ENCODE data around the gene OLIG2. TPM values are rescaled to one million over a fixed set of nuclear protein-coding genes. Genes with fewer than 3 reads are reported as not detected.

The OLIG2 gene
- total and polyA plus RNA-seq, 4 experiments from 2014 or later: not detected

- intact Hi-C loops (cut with micrococcal nuclease): no loop called here
- Histone ChIP-seq H3K4me1 (ENCODE audit: insufficient read depth, low read length) (no peaks in the 10 kb centered on the region), H3K9me3 (ENCODE audit: control insufficient read depth in 1 of 2, low read length in 2 of 2) (no peaks in the 10 kb centered on the region), H3K27me3 (ENCODE audit: insufficient read depth, low read length) (no peaks in the 10 kb centered on the region), H3K27ac (ENCODE audit: low read depth, low read length) (no peak overlapping the region), H3K36me3 (ENCODE audit: insufficient read depth, low read length) (no peaks in the 10 kb centered on the region), H3K4me3 (ENCODE audit: low read length in 2 of 2) (no peak overlapping the region)
- POLR2A ChIA-PET (ENCODE audit: partially characterized antibody): no interaction called here
- no peak for DNase-seq
- H3K27me3 Mint-ChIP-seq: peaks cover 24 to 33% of the 10 kb centered on the region in 2 donors
- H3K4me3 Mint-ChIP-seq: no peak overlapping the region
- H3K36me3 Mint-ChIP-seq: no peaks in the 10 kb centered on the region
- H3K4me1 Mint-ChIP-seq: no peaks in the 10 kb centered on the region
- no peak overlapping the region for H3K27ac Mint-ChIP-seq
- CTCF ChIA-PET (ENCODE audit: partially characterized antibody): no interaction called here
- H3K9me3 Mint-ChIP-seq: peaks cover 0 to 4% (median 0%) of the 10 kb centered on the region in 8 donors
Measured at GRCh38 chr21:33011462-33011861, 14.3 kb upstream of the OLIG2 start.

- Mint-ChIP-seq H3K9me3 (peaks cover 0 to 4% (median 0%) of the 10 kb centered on the region in 8 donors), H3K4me1 (peaks cover 0 to 1% (median under 1%) of the 10 kb centered on the region in 4 donors), H3K27me3 (peaks cover 34 to 49% of the 10 kb centered on the region in 2 donors), H3K27ac (no peak overlapping the region), H3K36me3 (no peaks in the 10 kb centered on the region), H3K4me3 (no peak overlapping the region)
- DNase-seq: no peak
- no peak overlapping the region for H3K4me3 ChIP-seq (ENCODE audit: low read length in 2 of 2)
- CTCF ChIA-PET (ENCODE audit: partially characterized antibody): no interaction called here
- no peaks in the 10 kb centered on the region for H3K36me3 ChIP-seq (ENCODE audit: insufficient read depth, low read length)
- intact Hi-C loops (cut with micrococcal nuclease): no loop called here
- H3K4me1 ChIP-seq (ENCODE audit: insufficient read depth, low read length): no peaks in the 10 kb centered on the region
- H3K27ac ChIP-seq (ENCODE audit: low read depth, low read length): no peak overlapping the region
- POLR2A ChIA-PET (ENCODE audit: partially characterized antibody): no interaction called here
- peaks cover 10% of the 10 kb centered on the region for H3K27me3 ChIP-seq (ENCODE audit: insufficient read depth, low read length)
- no peaks in the 10 kb centered on the region for H3K9me3 ChIP-seq (ENCODE audit: control insufficient read depth in 1 of 2, low read length in 2 of 2)
Measured at GRCh38 chr21:33013626-33014025, 12.1 kb upstream of the OLIG2 start.

GRCh38 chr21:33014331-33014730, 11.4 kb upstream of the OLIG2 start:
- H3K36me3 Mint-ChIP-seq: no peaks in the 10 kb centered on the region
- H3K9me3 ChIP-seq (ENCODE audit: control insufficient read depth in 1 of 2, low read length in 2 of 2): no peaks in the 10 kb centered on the region
- intact Hi-C loops (cut with micrococcal nuclease): no loop called here
- DNase-seq: no peak
- H3K27ac ChIP-seq (ENCODE audit: low read depth, low read length): no peak overlapping the region
- peaks cover 0 to 4% (median 0%) of the 10 kb centered on the region in 8 donors for H3K9me3 Mint-ChIP-seq
- POLR2A ChIA-PET (ENCODE audit: partially characterized antibody): no interaction called here
- H3K4me3 Mint-ChIP-seq: no peak overlapping the region
- peaks cover 3% of the 10 kb centered on the region for H3K4me1 ChIP-seq (ENCODE audit: insufficient read depth, low read length)
- no peak overlapping the region for H3K27ac Mint-ChIP-seq
- H3K4me1 Mint-ChIP-seq: peaks cover 4 to 8% (median 6%) of the 10 kb centered on the region in 4 donors
- peaks cover 41 to 56% of the 10 kb centered on the region in 2 donors for H3K27me3 Mint-ChIP-seq
- no peak overlapping the region for H3K4me3 ChIP-seq (ENCODE audit: low read length in 2 of 2)
- H3K27me3 ChIP-seq (ENCODE audit: insufficient read depth, low read length): peaks cover 15% of the 10 kb centered on the region
- no peaks in the 10 kb centered on the region for H3K36me3 ChIP-seq (ENCODE audit: insufficient read depth, low read length)
- CTCF ChIA-PET (ENCODE audit: partially characterized antibody): no interaction called here

GRCh38 chr21:33015096-33015495, 10.6 kb upstream of the OLIG2 start:
- intact Hi-C loops (cut with micrococcal nuclease): no loop called here
- Mint-ChIP-seq H3K9me3 (peaks cover 0 to 4% (median 0%) of the 10 kb centered on the region in 8 donors), H3K4me1 (peaks cover 5 to 13% (median 10%) of the 10 kb centered on the region in 4 donors), H3K36me3 (no peaks in the 10 kb centered on the region), H3K27ac (no peak overlapping the region), H3K4me3 (no peak overlapping the region), H3K27me3 (peaks cover 45 to 60% of the 10 kb centered on the region in 2 donors)
- no peaks in the 10 kb centered on the region for H3K36me3 ChIP-seq (ENCODE audit: insufficient read depth, low read length)
- peaks cover 11% of the 10 kb centered on the region for H3K4me1 ChIP-seq (ENCODE audit: insufficient read depth, low read length)
- H3K4me3 ChIP-seq (ENCODE audit: low read length in 2 of 2): no peak overlapping the region
- H3K9me3 ChIP-seq (ENCODE audit: control insufficient read depth in 1 of 2, low read length in 2 of 2): no peaks in the 10 kb centered on the region
- H3K27ac ChIP-seq (ENCODE audit: low read depth, low read length): no peak overlapping the region
- ChIA-PET CTCF (ENCODE audit: partially characterized antibody) (no interaction called here), POLR2A (ENCODE audit: partially characterized antibody) (no interaction called here)
- DNase-seq: no peak
- H3K27me3 ChIP-seq (ENCODE audit: insufficient read depth, low read length): peaks cover 23% of the 10 kb centered on the region

- intact Hi-C loops (cut with micrococcal nuclease): no loop called here
- H3K9me3 Mint-ChIP-seq: peaks cover 0 to 4% (median 0%) of the 10 kb centered on the region in 8 donors
- H3K36me3 Mint-ChIP-seq: no peaks in the 10 kb centered on the region
- Histone ChIP-seq H3K9me3 (ENCODE audit: control insufficient read depth in 1 of 2, low read length in 2 of 2) (no peaks in the 10 kb centered on the region), H3K4me3 (ENCODE audit: low read length in 2 of 2) (no peak overlapping the region), H3K4me1 (ENCODE audit: insufficient read depth, low read length) (peaks cover 15% of the 10 kb centered on the region), H3K27me3 (ENCODE audit: insufficient read depth, low read length) (peaks cover 28% of the 10 kb centered on the region), H3K27ac (ENCODE audit: low read depth, low read length) (no peak overlapping the region), H3K36me3 (ENCODE audit: insufficient read depth, low read length) (no peaks in the 10 kb centered on the region)
- DNase-seq: no peak
- ChIA-PET CTCF (ENCODE audit: partially characterized antibody) (no interaction called here), POLR2A (ENCODE audit: partially characterized antibody) (no interaction called here)
- peaks cover 8 to 18% (median 15%) of the 10 kb centered on the region in 4 donors for H3K4me1 Mint-ChIP-seq
- peaks cover 45 to 62% of the 10 kb centered on the region in 2 donors for H3K27me3 Mint-ChIP-seq
- no peak overlapping the region for H3K4me3 Mint-ChIP-seq
- no peak overlapping the region for H3K27ac Mint-ChIP-seq
Measured at GRCh38 chr21:33015756-33016155, 10.0 kb upstream of the OLIG2 start.

GRCh38 chr21:33018707-33019465, 6.8 kb upstream of the OLIG2 start:
- Mint-ChIP-seq H3K4me3 (peak overlapping the region; percentile 52 to 79 (median 60)), H3K27me3 (peaks cover 52 to 72% of the 10 kb centered on the region in 2 donors), H3K36me3 (no peaks in the 10 kb centered on the region), H3K27ac (no peak overlapping the region), H3K9me3 (peaks cover 0 to 2% (median 0%) of the 10 kb centered on the region in 8 donors), H3K4me1 (peaks cover 15 to 41% (median 28%) of the 10 kb centered on the region in 4 donors)
- DNase-seq: no peak
- POLR2A ChIA-PET (ENCODE audit: partially characterized antibody): no interaction called here
- Histone ChIP-seq H3K27ac (ENCODE audit: low read depth, low read length) (no peak overlapping the region), H3K9me3 (ENCODE audit: control insufficient read depth in 1 of 2, low read length in 2 of 2) (no peaks in the 10 kb centered on the region), H3K36me3 (ENCODE audit: insufficient read depth, low read length) (no peaks in the 10 kb centered on the region), H3K4me1 (ENCODE audit: insufficient read depth, low read length) (peaks cover 27% of the 10 kb centered on the region), H3K27me3 (ENCODE audit: insufficient read depth, low read length) (peaks cover 56% of the 10 kb centered on the region), H3K4me3 (ENCODE audit: low read length in 2 of 2) (peak overlapping the region in 1 of 2 donors; percentile 19)
- intact Hi-C loops (cut with micrococcal nuclease): no loop called here
- CTCF ChIA-PET (ENCODE audit: partially characterized antibody): no interaction called here

GRCh38 chr21:33019516-33019884, 6.2 kb upstream of the OLIG2 start:
- no peak overlapping the region for H3K27ac Mint-ChIP-seq
- DNase-seq: no peak
- H3K27me3 Mint-ChIP-seq: peaks cover 55 to 72% of the 10 kb centered on the region in 2 donors
- CTCF ChIA-PET (ENCODE audit: partially characterized antibody): no interaction called here
- H3K36me3 Mint-ChIP-seq: no peaks in the 10 kb centered on the region
- H3K9me3 ChIP-seq (ENCODE audit: control insufficient read depth in 1 of 2, low read length in 2 of 2): no peaks in the 10 kb centered on the region
- POLR2A ChIA-PET (ENCODE audit: partially characterized antibody): no interaction called here
- H3K27ac ChIP-seq (ENCODE audit: low read depth, low read length): no peak overlapping the region
- H3K4me1 Mint-ChIP-seq: peaks cover 18 to 47% (median 33%) of the 10 kb centered on the region in 4 donors
- H3K4me3 ChIP-seq (ENCODE audit: low read length in 2 of 2): peak overlapping the region in 1 of 2 donors; percentile 19
- intact Hi-C loops (cut with micrococcal nuclease): no loop called here
- H3K27me3 ChIP-seq (ENCODE audit: insufficient read depth, low read length): peaks cover 62% of the 10 kb centered on the region
- peaks cover 0 to 4% (median 0%) of the 10 kb centered on the region in 8 donors for H3K9me3 Mint-ChIP-seq
- peaks cover 33% of the 10 kb centered on the region for H3K4me1 ChIP-seq (ENCODE audit: insufficient read depth, low read length)
- peak overlapping the region; percentile 52 to 79 (median 60) for H3K4me3 Mint-ChIP-seq
- no peaks in the 10 kb centered on the region for H3K36me3 ChIP-seq (ENCODE audit: insufficient read depth, low read length)

All from CD4-positive, alpha-beta memory T cell (primary cell).